ENCODE data around the gene ATP6AP1.
"Not testable (repeated sequence)": the region's sequence is repeated elsewhere in the genome, so short reads cannot be mapped to it uniquely, and the experiment has no call there.

Gene ATP6AP1

DNA sequence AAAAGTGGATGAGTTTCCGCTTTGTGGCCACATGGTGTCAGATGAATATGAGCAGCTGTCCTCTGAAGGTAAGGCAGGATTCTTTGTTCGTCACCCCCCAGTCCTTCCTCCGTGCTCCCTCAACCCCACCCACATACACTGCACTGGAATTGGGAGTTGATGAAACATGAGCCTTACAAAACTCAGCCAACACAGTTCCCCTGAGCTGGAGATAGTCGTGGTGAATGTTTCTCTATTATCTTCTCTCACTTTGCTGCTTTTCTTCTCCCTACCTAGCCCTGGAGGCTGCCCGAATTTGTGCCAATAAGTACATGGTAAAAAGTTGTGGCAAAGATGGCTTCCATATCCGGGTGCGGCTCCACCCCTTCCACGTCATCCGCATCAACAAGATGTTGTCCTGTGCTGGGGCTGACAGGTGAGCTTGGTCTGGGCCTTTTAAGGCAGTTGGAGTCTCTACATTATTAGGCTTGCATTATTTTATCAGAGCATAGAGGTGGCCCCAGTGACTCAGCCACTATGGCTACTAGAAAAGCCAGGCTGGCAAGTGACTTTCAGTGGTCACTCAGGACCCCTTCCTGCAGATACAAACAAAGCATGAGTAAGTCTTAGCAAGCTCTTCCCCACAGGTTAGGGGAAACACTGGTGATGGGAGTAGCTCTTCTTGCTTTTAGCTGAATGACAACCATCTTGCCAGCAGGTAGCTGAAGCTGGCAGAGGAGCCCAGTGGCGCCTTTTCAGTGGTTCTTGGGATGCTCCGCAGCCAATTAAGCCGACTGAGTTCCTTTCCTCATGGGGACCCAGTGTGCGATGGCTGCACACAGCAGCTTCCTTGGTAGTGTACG, 28.7 kb upstream of the ATP6AP1 start:
- DNase-seq = no peak
- ATAC-seq = no peak

DNA sequence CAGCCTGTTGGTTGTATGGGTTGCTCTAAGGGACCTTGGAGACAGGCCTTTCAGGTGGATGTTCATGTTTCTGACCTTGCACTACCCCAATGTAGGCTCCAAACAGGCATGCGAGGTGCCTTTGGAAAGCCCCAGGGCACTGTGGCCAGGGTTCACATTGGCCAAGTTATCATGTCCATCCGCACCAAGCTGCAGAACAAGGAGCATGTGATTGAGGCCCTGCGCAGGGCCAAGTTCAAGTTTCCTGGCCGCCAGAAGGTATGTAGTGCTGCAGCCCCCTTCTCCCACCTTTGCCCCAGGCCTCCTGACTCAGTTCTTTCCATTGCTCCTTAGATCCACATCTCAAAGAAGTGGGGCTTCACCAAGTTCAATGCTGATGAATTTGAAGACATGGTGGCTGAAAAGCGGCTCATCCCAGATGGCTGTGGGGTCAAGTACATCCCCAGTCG, 28.1 kb upstream of the ATP6AP1 start:
- ATAC-seq, DNase-seq: not testable (repeated sequence)

DNA sequence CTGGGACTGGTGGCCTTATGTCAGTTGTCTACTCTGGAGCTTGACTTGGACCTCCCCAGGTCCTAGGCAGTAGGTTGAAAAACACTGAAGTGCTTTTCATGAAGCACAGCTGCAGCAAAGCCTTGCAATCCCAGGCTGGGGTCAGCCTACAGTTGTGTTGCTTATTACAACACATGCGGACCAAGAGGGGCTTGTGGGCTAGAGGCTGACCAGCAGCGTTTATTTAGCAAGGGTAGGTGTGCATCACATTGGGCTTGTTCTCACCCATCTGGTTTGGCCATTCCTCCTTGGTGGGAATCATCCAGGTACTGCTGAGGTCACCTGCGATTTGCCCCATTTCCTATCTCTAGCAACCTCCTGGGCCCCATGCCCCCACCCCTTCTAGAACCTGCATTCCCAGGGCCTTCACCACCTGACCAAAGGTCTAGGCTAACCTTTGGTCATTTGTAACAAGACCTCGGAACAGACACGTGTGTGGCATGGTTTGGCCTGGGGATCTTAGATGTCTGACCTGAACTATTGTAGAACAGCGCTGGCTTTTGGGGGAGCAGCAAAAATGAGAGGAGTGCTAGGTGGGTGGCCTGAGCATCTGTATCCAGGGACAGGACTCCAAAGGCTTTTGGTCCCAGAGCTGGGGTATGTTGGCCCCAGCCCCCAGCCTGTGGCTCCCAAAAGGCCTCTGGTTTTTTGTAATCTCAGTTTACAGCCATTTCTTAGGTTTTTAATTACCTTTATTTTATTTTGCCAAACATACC, 27.3 kb upstream of the ATP6AP1 start:
- ATAC-seq = no peak

DNA sequence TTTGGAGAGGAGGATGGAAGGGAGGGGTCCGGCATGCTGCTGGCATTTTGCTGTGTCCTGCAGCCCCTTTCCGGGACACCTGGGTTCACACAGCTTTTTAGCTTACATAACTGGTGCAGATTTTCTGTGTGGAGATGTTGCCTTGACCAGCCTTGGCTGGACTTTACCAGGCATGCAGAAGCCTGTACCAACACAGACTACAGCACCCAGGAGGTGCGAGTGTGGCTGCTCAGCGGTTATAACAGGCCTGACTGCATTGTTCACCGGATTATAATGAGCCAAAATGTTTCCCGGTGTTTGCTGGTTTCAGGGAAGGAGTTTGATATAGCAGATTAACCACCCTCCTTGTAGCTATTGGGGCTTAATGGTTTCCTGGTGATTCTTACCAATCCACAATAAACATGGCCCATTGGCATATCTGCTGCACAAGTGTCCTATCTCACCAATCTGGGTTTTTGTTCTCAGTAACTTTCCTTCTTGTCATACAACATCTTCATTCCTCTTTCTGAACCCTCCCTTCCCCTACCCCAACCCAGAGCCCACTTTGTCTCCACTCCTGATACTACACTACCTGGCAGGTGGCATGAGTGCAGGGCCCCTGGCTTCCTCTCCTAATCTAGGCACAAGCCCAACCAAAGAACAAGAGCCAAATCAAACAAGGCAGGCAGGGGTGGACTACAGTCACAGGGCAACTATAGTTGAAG, 26.4 kb upstream of the ATP6AP1 start:
- ATAC-seq = no peak
- no peak for DNase-seq

More for the DNA sequence above, 27.3 kb upstream of the ATP6AP1 start:
- peak; percentile 24 for DNase-seq

DNA sequence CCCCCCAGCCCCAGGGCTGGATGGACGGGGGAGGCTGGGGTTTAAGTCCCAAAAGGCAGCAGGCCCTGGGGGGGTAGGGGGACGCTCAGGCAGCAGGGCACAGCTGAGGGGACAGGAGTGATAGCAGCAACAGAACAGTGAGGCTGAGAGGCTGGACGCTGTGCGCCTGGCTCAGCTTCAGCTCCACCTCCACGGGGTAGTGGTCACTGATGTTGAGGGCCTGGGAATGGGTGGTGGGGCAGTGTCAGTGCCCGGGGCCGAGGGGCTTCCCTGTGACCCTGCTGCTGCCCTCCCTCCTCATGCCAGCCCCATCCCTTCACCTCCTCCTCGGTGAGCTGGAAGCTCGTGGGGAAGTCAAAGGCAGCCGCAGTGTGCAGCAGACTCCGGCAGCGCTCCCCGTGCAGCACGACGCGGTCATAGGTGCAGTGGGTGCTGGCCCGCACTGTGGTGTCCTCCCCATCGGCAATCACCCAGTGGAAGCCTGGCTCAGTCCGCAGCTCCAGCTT, 25.8 kb upstream of the ATP6AP1 start:
- ATAC-seq (no peak), DNase-seq (no peak)

DNA sequence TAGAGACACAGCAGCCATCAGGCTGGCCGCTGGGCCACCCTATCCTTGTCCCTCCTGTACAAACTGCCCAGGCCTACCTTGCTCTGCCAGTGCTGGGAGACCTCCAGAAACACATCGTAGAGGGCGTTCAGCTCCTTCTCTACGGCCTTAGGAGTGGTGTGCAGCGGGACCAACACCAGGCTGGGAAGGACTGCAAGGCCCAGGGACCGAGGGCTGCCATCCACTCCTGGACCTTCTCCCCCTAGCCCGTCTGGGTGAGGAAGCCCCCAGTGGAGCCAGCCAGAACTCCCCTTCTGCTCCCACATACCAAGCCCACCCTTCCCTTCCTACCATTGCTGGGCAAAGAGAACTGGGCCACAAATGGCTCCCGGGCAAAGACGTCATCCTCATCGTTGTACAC, 25.3 kb upstream of the ATP6AP1 start:
- no peak for DNase-seq
- no peak for ATAC-seq

DNA sequence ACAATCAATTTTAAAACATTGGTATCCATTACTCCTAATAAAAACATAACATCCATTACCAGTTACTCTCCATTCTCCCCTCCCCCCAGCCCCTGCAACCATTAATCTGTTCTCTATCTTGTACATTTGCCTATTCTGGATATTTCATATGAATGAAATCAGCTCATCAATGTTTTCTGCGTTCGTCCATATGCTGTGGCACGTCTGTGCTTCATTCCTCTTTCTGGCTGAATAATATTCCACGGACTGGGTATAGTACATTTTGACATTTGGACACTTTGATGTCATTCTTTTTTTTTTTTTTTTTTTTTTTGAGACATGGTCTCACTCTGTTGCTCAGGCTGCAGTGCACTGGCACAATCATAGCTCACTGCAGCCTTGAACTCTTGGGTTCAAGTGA, 24.6 kb upstream of the ATP6AP1 start:
- ATAC-seq = no peak

DNA sequence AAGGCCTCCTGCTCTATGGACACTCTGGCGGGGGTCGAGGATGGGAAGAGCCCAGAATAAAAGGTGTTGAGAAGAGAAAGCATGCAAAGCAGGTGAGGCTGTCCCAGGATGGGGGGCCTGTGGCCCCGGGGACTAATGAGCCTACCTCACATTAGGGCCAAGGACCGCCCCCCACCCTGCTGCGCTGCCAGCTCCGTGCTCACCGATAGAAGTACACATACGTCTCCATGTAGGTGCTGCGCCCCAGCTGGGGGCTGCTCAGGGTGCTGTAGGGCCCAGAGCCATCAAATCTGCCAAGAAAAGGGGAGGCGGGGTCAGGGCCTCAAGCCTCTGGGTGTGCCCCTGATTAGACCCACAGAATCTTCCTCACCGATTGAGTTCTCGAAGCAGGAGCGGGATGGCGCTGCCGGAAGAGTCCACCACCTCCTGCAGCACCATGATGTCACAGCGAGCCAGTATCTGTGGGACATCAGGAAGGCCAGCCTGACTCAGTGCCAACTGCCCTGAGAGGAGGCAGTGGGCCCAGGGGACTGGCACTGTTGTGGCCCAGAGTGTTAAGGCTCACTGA, 23.8 kb upstream of the ATP6AP1 start:
- no peak for ATAC-seq
- no peak for DNase-seq

More for the DNA sequence above, 24.6 kb upstream of the ATP6AP1 start:
- no peak for DNase-seq

DNA sequence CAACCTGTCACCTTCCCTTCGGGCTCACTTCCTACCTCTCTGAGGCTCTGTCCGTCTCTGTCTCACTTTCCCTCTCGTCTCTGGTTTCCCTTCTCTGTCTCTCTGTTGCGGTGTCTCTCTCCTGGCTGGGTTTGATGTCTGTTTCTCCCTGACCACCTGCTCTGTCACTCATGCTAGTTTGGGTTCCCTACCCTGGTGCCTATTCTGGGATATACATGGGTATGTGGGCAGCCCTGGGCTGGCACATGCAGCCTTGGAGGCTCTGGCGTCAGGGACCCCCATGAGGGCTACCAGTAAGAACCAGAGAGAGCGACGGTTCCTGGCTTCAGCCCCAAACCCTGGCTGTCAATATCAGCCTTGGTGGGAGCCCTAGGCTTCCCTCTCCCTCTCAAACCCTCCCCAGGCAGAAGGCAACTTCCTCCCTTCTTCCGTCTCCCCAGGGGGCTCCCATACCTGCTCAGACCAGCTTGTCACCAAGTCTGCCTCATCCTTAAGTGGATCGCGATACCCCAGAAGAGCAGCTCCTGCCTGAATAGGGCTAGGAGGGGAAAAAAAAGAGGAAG, 19.7 kb upstream of the ATP6AP1 start:
- no peak for DNase-seq
- ATAC-seq = no peak

DNA sequence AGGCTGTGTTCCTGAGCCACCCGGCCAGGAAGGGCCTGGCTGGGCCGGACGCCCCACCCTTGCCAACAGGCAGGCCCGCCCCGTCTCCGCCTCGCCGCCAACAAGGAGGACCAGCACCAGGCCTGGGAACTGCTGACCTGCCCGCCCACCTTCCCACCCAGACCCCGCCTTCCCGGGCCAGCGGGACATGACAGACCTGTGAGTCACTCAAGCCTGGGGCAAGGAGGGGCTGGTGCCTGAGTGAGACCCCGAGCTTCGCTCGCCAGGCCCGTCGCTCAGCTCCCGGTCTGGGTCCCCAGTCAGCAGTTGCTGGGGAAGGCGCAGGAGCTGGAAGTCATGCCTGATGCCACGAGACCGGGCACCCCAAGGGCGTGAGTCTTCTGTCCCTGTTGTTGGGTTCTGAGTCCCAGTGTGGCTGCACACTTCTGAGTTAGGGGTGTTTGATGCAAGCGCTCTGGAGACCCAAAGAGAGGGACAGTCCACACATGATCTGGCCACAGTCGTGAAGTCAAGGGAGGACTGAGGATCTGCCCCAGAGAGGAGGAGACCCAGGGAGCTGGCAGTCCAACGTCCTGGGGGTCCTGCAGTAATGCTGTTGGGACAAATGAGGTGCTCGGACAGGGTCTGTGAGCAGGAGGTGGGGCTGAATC, 19.1 kb upstream of the ATP6AP1 start, which contains the start of gene DNASE1L1:
DNASE1L1 (minus strand) TSS at position 33 of the 650 bp plus-strand sequence. CDS start 3,686 bp downstream, outside the sequence.
- ATAC-seq = peak; percentile 20
- peak; percentile 57 for DNase-seq

DNA sequence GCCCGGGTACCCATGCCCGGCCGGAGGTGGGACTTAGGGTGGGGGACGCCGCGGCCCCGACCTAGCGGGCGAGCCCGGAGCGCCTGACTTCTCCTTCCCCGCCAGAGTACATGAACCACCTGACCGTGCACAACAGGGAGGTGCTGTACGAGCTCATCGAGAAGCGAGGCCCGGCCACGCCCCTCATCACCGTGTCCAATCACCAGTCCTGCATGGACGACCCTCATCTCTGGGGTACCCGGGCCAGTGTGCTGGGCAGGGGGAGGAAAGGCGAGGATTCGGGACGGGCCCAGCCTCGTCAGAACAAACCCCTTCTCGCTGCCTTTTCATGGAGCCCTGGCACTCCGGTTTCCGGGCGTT, 16.5 kb upstream of the ATP6AP1 start:
- ATAC-seq (peak; percentile 71), DNase-seq (peak; percentile 72)

DNA sequence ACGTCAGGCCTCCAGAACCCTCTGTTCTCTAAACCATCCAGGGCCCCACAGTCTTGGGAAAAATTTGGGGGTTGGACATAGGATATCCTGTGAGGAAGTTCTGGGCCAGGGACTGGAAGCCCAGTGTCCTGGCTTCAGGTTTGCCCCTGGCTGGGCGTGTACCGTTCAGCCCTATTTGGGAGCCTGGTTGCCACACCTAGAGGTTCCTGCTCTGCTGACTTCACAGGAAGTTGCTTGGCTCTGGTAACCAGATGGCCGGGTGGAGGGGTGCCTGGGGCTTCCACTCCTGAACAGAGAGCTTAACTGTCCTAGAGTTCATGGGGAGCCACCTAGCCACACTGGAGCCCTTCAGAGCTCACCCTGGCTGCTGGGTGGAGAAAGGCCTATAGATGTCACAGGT, 16.0 kb upstream of the ATP6AP1 start:
- ATAC-seq (peak; percentile 30), DNase-seq (peak; percentile 25)

DNA sequence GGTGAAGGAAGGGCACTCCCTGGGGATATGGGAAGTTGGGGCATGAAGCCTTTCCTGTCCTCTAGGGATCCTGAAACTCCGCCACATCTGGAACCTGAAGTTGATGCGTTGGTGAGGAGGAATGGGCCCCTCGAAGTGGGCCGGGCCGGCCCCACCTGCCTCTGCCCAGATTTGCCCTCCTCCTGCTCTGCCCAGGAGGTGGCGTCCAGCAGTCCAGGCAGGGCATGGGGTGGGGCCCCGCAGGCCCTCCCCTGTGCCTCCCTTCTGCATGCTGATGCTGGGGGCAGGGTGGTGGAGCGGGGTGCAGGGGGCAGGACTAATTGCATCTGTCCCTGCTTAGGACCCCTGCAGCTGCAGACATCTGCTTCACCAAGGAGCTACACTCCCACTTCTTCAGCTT, 15.3 kb upstream of the ATP6AP1 start:
- no peak for DNase-seq
- no peak for ATAC-seq

DNA sequence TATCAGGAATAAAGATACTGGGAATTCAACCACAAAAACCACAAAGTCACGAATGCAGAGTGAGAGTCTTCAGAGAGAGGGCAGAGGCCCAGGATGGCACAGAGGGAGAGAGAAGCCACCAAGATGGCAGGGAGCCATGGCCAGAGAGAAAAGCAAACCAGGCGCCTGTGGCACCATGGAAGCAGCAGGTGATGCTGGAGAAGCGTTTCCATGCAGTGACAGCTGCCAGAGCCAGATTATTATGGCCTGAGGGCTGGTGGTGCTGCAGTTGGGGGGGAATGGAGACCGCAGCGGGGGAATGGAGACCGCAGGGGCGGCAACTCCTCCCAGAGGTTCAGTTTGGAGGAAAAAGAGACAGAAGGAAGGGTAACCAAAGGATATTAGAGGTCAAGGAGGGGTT, 11.3 kb upstream of the ATP6AP1 start:
- DNase-seq (no peak), ATAC-seq (no peak)

DNA sequence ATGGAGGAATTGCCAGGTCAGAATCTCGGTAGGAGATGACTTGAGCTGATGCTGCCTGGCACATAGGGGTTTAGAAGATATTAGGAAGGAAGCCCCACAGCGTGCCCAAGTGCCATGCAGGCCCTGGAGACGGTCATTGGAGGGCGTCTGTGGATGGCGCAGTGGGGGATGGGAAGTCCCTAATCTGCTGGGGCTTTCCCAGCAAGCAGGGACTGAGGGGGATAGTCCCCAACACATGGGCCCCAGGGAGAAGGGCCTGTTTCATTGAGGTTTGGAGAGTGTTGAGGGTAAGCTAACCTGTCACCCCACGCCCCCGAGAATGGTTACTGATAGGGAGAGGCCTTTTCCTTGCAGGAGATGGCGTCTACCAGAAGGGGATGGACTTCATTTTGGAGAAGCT, 9.3 kb upstream of the ATP6AP1 start:
- DNase-seq (no peak), ATAC-seq (no peak)

DNA sequence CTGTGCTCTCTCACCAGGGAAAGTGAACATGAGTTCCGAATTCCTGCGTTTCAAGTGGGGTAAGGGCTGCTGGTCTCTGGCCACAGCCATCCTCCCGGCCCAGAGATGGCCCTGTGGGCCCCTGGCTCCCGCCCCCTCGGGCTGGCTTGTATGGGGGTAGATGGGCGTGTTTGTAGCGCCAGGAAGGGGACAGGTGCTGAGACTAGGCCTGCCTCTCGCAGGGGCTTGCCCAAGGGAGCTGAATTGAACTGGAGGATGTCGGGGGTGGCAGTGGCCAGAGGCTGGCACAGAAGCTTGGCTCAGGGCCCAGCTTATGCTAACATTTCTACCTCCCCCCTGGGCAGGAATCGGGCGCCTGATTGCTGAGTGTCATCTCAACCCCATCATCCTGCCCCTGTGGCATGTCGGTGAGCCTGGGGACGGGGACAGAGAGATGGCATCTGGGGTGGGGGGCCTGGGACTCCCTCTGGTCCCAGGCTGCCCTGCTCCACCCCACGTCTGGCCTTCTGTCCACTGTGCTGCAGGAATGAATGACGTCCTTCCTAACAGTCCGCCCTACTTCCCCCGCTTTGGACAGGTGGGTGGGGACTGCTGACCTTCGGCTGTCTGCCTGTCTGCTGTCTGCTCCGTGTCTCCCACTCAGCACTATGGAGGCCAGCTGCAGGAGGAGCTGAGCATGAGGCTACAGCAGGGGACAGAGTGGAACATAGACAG, 8.6 kb upstream of the ATP6AP1 start:
- ATAC-seq (no peak), DNase-seq (no peak)

DNA sequence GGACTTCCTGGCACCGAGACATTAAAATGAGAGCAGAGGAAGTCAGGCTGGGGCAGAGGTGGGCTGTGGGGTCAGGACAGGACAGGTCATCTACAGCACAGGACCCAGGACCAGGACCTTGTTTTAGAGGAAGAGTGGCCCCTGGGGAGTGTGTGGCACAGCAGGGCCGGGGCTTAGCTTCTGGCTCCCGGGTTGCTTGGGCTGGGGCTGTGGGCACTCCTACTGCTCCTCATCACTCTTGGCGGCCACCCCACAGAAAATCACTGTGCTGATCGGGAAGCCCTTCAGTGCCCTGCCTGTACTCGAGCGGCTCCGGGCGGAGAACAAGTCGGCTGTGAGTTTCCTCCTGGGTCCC, 8.1 kb upstream of the ATP6AP1 start:
- ATAC-seq = no peak
- no peak for DNase-seq

DNA sequence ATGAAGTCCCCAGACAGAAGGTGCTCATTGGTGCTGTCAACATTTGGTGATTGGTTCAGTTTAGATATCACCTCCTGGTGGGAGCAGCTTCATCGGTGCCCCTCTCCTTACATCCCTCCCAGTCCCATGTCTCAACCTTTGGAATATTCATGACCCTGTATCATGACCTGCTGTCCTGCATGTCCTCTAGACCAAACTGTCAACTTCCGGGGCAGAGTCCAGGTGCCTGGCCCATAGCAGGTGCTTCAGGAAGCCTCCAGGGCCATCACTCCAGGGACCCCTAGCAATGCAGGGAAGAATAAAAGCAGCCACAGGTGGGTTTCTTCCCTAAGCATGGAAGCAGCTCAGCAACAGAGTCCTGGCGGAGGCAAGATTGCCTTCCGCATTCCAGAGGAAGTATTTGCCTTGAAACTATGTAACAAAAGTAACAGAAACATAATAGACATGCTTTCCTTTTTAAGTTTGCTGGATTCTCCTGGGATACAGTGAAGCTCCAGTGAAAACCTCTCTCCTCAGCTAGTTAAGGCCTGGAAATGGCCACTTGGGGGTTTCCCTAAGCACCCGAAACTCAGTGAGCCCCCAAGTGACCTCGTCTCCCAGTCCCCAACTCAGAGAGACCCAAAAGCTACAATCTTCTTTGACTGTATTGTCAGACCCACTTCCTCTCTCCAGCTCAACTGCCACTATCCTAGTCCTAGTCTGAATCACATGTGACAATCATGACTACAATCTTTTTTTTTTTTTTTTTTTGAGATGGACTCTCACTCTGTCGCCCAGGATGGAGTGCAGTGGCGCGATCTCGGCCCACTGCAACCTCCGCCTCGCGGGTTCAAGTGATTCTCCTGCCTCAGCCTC, 1.3 kb upstream of the ATP6AP1 start:
- ATAC-seq (no peak), DNase-seq (no peak)

DNA sequence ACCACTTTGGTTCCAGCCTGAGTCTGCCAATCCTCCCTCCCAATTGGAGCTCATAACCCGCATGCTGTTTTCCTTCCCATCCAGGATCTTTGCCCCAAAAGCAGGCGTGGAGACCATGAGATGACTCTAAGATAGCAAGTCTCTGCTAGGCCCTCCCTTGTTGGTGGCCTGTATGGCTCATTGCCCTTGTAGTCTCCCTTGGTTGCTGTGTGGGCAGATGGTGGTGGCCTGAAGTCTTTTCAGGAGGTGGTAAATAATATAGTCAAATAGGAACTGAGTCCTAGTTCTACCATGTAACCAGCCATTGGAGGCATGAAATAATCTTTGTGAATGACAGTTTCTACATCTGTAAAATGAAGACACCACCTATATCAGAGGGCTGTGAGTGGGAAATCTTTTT, 1.2 kb downstream of the ATP6AP1 start:
- ATAC-seq = no peak
- DNase-seq = no peak

DNA sequence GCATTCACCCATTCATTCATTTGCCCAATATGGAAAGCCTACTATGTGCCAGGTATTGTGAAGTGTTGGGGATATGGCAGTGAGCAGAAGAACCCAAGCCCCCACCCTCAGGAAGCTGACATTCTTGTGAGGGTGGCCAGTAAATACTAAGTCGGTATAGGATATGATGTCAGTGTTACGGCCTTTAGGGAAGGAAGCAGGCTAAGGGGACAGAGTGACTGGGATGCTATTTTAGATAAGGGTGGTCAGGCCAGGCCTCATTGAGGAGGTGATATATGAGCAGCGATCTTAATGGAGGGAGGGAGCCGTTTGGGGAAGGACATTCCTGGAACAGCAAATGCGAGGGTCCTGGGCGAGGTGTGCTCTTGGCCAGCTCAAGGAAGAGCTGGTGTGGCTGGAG, 2.0 kb downstream of the ATP6AP1 start:
- DNase-seq (no peak), ATAC-seq (no peak)
